DND-41 (cell line): ENCODE measurements around the gene DUXB.

ENCODE experiments used
- EZH2 ChIP-seq: IDR thresholded peaks from 3 replicates; pipeline ENCODE4 v1.6.1; 2012; ENCODE audit warnings: borderline replicate concordance, low read depth, mild to moderate bottlenecking, moderate library complexity, low read length, inconsistent platforms; ENCODE audit not compliant: severe bottlenecking
- TF ChIP-seq, protein P1 (sequence below): IDR thresholded peaks from 2 replicates; pipeline ENCODE4 v1.5.1; 2012; ENCODE audit warnings: borderline replicate concordance, low read length, moderate library complexity, mild to moderate bottlenecking; ENCODE audit not compliant: poor library complexity, severe bottlenecking; ENCODE audit errors: extremely low read depth

GRCh38 chr16:75718452-75718851 is 17.2 kb upstream of the DUXB start:
- TF ChIP-seq, protein P1, sequence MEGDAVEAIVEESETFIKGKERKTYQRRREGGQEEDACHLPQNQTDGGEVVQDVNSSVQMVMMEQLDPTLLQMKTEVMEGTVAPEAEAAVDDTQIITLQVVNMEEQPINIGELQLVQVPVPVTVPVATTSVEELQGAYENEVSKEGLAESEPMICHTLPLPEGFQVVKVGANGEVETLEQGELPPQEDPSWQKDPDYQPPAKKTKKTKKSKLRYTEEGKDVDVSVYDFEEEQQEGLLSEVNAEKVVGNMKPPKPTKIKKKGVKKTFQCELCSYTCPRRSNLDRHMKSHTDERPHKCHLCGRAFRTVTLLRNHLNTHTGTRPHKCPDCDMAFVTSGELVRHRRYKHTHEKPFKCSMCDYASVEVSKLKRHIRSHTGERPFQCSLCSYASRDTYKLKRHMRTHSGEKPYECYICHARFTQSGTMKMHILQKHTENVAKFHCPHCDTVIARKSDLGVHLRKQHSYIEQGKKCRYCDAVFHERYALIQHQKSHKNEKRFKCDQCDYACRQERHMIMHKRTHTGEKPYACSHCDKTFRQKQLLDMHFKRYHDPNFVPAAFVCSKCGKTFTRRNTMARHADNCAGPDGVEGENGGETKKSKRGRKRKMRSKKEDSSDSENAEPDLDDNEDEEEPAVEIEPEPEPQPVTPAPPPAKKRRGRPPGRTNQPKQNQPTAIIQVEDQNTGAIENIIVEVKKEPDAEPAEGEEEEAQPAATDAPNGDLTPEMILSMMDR: no peak
- no peak for TF ChIP-seq EZH2
